Breast epithelium (tissue), 3 donors: ENCODE results near the gene TLE7.

Experiments used
- CTCF ChIP-seq, 3 donors: fragments of 450-650 bp; IDR thresholded peaks; one replicate each; pipeline ENCODE4 v1.5.1; 2016 to 2017; ENCODE audit warnings: antibody characterized with exemption in 3 of 3, mild to moderate bottlenecking in 3 of 3, moderate library complexity in 3 of 3
- POLR2A ChIP-seq: fragments of 450-650 bp; IDR thresholded peaks from one replicate; pipeline ENCODE4 v1.6.1; 2016; ENCODE audit warnings: antibody characterized with exemption, mild to moderate bottlenecking, moderate library complexity
- POLR2AphosphoS5 ChIP-seq, 3 donors: sonication (generic); formaldehyde crosslinking; IDR thresholded peaks; one replicate each; pipeline ENCODE4 v1.6.1; 2017; ENCODE audit warnings: antibody characterized with exemption in 3 of 3

GRCh38 chr16:71407731-71408130 is 34.1 kb downstream of the TLE7 start:
- TF ChIP-seq POLR2A (no peak), CTCF (IDR thresholded peaks at IDR 0.05) (no peak), POLR2AphosphoS5 (IDR thresholded peaks at IDR 0.05) (no peak)
